GM19240 (cell line): Measurements from ENCODE around the gene PCCA.
"Not testable (repeated sequence)": the region's sequence is repeated elsewhere in the genome, so short reads cannot be mapped to it uniquely, and the experiment has no call there.

Experiments used
- DNase-seq: peaks from one replicate; pipeline ENCODE4 v3.0.0; 2011; ENCODE audit warnings: low spot score; ENCODE audit not compliant: insufficient read length

The PCCA gene

GRCh38 chr13:100304229-100304628, 215.3 kb downstream of the PCCA start:
- DNase-seq: no peak

DNA sequence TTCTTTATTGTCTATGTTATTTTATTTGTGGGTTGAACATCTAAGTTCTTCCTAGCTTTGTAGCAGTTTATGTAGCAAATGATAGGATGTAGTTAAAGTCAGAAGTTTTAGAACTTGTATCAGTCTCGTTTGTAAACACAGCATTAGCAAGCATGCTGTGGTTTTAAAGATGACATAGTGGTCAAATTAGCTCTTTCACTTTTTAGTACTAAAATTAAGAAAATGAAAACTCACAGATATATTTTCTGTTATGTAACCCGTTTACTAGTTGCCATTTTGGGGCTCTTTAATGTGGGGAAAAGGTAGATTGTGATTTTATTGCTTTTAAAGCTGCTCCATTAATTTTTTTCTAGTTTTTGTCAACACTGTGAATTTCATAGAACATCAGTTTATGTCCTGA, 216.5 kb downstream of the PCCA start:
- DNase-seq: no peak

- DNase-seq: no peak
Observed at GRCh38 chr13:100306030-100306429, 217.1 kb downstream of the PCCA start.

DNA sequence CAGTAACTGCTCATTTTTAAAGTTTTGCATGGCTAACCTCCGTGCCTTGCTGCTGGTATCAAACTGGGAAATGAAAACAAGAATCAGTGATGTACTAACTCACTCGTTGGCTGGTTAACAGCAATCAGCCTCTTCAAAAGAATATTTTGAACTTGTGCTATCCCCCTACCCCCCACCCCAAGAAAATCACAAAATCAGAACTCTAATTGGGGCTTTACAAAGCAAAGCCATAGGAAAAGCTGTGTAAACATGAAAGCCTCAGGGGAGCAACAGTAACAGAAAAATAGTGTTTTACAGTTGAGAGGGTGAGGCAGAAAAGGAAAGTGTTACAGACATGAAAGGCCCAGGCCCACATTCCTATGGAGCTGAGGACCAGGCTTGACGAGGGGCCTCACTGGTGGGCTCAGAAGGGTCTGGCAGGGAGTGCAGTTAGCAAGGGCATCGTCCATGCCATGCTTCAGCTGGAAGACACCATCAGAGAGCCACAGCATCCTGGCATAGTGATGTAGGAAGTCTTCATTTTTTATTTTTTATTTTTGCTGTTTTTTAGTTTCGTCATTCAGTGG, 217.6 kb downstream of the PCCA start:
- DNase-seq: no peak

DNA sequence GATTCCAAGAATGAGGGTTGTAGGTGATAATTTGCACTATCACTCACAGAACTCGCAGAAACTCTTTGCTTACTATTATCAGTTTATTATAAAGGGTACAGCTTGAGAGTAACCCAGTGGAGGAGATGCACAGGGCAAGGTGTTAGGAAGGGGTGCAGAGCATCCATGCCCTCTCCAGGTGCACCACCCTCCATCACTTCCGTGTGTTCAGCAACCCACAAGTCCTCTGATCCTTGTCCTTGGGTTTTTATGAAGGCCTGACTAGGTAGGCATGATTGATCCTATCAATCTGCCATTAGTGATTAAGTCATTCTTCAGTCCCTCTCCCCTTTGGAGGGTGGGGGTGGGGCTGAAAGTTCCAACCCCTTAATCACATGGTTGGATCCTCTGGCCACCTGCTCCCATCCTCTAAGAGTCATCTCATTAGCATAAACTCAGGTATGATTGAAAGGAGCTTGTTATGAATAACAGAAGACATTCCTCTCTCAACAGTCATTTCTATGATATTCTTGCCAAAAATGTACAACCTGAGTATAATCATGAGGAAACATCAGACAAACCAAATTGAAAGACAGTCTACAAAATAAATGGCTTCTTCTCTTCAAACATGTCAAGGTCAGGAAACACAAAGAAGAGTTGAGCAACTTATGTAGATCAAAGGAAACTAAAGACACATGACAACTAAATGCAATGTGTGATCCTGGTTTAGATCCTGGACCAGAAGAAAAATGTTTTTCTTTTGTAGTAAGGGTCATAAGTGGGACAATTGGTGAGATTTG, 225.4 kb downstream of the PCCA start:
- DNase-seq: no peak

DNA sequence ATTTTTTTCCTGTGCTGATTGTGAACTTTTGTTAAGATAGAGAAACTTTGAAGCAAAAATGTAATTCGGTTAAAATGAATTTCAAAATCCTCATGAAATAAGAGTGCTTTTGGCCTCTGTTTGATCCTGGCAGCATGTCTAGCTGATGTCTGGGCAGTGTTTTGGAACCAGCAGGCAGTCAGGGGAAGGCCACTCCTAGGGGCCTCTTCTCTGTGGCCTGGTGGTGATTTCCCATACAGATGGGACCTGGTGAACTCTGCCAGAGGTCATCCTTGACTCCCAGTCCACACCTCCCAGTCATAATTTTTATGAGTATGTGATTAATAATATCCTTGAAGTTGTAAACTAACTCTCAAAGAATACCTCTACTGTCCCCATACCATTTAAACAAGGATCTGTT, 226.6 kb downstream of the PCCA start:
- no peak for DNase-seq

GRCh38 chr13:100318473-100318872, 229.6 kb downstream of the PCCA start:
- not testable (repeated sequence) for DNase-seq

- DNase-seq: no peak
Observed at GRCh38 chr13:100323937-100324336, 235.0 kb downstream of the PCCA start.

GRCh38 chr13:100330662-100331061, 241.8 kb downstream of the PCCA start:
- no peak for DNase-seq

GRCh38 chr13:100333141-100333540, 244.2 kb downstream of the PCCA start:
- DNase-seq: no peak

- DNase-seq: no peak
Observed at GRCh38 chr13:100334214-100334613, 245.3 kb downstream of the PCCA start.

DNA sequence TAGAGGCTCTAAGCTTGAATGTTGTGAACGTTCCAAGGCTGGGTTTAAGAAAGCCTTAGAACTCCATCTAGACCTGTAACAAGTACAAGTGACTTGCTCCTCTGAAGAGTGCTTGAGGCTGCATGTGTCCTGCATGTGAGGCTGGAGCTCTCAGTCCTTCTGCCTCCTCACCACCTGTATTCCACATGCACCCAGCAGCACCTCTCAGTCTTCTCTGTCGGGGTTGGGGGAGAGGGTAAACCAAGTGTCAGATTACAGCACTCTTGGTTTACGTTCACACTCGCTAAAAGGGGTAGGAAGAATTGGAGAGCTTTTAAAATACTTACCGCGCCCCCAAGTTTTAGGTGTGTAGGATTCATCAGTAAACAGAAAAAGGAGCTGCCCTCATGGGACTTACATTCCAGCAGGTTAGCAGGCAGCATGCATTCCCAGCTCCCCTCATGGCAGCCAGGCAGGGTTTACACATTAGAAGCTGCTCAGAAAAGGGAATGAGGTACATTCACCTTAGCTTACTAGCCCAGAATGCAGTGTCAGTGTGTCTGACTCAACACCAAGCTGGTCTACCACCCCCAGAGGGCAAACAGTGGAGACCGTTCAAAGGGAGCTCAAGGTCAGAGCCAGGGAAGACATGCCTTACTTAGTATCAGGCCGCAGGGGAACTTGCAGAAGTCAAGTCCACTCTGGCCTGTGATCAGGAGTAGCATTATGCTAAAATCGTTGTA, 248.1 kb downstream of the PCCA start:
- no peak for DNase-seq

DNA sequence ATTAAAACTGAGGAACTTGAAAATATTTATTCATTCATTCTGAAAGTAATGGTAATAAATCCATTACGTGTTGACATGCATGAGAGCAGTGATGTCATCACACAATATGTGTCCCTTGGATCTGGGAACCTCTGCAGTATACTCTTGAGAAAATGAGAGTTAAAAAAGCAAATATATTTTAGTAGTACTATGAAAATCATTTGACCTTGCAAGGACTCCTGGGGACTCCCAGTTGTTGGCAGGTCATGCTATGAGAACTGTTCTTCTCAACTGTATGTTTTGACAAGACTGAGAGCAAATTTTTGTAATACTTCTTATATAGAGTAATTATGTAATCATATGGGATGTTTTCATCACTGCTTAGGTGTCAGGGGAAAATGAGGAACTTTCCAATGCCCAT, 249.4 kb downstream of the PCCA start:
- DNase-seq: no peak

DNA sequence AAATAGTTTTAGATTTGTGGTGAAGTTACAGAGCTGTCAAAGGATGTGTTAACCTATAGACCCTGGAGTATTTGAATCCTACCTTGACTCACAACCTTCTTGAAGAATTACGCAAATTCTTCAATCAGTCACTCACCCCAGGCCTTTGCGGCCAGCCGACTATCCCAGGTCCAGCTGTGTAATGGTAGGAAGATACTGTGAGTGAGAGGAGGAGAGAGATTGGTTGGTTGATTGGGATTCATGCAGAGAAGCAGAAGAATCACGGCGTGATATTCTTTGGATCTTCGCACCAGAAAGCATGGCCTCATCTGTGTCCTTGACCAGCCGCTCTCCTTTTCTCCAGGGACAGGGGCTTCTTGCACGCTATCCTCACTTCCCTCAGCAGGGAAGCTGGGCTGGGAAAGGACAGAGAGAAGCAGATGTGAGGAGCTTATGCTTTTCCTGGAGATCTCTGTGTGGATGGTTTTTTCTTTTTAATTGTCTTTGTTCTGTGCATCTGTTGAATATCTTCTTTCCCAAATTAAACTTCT, 250.6 kb downstream of the PCCA start:
- DNase-seq: no peak

DNA sequence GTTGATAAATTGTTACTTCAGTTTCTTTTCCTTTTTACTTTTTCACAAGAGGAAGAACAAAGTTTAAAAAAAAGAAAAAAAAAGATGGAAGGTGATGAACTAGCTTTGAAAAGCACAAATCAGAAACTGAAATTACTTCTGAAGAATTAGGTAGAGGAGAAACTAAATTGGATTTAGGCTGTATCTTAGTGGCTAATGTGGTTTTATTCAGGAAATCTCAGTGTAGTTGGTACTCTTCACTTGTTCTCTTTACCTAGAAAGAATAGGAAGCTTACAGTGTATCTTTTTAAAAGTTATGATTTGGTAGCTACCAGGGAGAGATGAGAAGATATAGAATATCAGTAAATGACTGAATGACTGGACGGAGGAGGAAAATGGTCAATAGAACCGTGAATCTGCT, 252.0 kb downstream of the PCCA start:
- DNase-seq: no peak

DNA sequence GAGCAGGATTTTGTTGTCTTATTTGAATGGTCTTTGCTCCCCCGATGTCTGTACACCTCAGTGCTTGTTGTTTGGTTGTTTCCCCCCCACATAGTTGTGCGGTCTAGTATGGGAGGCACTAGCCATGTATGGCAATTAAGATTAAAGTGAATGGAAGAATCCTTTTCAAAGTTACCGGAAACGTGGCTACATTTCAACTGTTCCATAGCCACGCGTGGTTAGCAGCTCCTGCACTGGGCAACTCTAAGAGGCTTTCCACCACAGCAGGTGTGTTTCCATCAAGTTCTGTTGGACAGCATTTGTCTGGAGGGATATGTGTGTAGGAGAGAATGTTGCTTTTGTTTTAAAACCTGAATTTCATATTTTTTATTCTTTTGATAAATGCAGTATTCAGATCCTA, 252.4 kb downstream of the PCCA start:
- no peak for DNase-seq

GRCh38 chr13:100344544-100344943, 255.7 kb downstream of the PCCA start:
- DNase-seq: no peak

- DNase-seq: no peak
Observed at GRCh38 chr13:100347968-100348367, 259.1 kb downstream of the PCCA start.

- no peak for DNase-seq
Observed at GRCh38 chr13:100349594-100349993, 260.7 kb downstream of the PCCA start.

DNA sequence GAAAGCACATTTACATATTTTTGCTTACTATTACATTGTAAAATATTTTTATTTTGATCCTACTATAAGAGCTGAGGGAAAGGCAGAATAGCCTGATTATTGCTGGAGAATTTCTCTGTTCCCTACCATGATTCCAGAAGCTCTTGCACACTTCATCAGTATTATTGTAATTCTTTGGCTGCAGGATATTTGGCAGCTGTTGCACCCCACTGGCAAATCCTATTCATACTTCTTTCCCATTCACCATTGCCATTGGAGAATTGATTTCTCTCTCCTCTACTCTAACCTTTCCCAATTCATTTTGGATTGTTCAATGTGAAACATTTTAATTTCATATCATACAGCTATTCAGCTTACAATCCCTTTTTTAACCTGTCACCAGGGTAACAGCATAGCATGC, 261.7 kb downstream of the PCCA start:
- no peak for DNase-seq

- no peak for DNase-seq
Observed at GRCh38 chr13:100356426-100356825, 267.5 kb downstream of the PCCA start.

DNA sequence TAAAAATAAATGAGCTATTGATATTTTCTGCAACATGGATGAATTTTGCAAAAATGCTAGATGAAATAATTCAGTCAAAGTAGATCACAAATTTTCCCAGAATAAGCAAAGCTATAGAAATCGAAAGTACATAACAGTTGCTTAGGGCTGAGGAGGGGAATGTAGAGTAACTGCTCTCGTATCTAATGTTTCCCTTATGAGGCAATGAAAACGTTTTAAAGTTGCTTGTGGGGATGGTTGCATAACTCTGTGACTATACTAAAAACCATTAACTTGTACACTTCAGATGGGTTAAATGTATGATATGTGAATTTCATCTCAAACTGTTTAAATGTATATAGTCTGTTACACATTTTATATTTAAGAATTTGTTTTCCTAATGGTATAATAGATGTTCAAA, 268.0 kb downstream of the PCCA start:
- DNase-seq: no peak
